Endothelial cell of umbilical vein (primary cell): ENCODE results near the gene RGS8. TPM values are rescaled to one million over a fixed set of nuclear protein-coding genes. Genes with fewer than 3 reads are reported as not detected.

Experiments used
- BruUV-seq: library from RNA; stranded (reverse); fragments of 400-500 nt; replicated peaks from 2 replicates; lab custom pipeline; 2021; lab: Mats Ljungman, UMichigan
- CTCF ChIA-PET: fragments of 300-600, 350-600 bp; sonication (Branson Sonifier 250); formaldehyde crosslinking; loops from one replicate; lab custom pipeline; 2021; ENCODE audit warnings: antibody characterized with exemption, inconsistent platforms; lab: Charles Lee
- POLR2A ChIA-PET: fragments of 300-600, 350-600 bp; sonication (Branson Sonifier 250); formaldehyde crosslinking; loops from one replicate; lab custom pipeline; 2021; ENCODE audit warnings: antibody characterized with exemption, inconsistent platforms; lab: Charles Lee
- DNase-seq: peaks from one replicate; pipeline ENCODE4 v3.0.0-alpha.2; 2011; ENCODE audit warnings: low read depth, low spot score
- FAIRE-seq: peaks from 2 replicates; lab custom pipeline; 2011; peaks lifted over from hg19 to GRCh38; lab: Jason Lieb, UNC
- H2AFZ ChIP-seq: 2 replicates; pipeline ENCODE4 v1.6.0; 2012; ENCODE audit warnings: low read depth, low read length, control low read depth, inconsistent platforms
- H3K27ac ChIP-seq: 2 replicates; pipeline ENCODE4 v1.5.1; 2011; ENCODE audit warnings: low read depth, mild to moderate bottlenecking, control low read depth, low read length, moderate library complexity; ENCODE audit not compliant: insufficient read depth
- H3K27me3 ChIP-seq, 2 experiments: 2 replicates each; pipeline versions ENCODE4 v1.6.0 to v1.6.1; 2011; ENCODE audit warnings: low read length in 2 of 2, mixed read lengths in 1 of 2; ENCODE audit not compliant: control insufficient read depth in 2 of 2, insufficient read depth in 2 of 2
- H3K36me3 ChIP-seq, 2 experiments: 2 replicates in 1 of 2; 3 replicates in 1 of 2; pipeline ENCODE4 v1.5.1; 2011; ENCODE audit warnings: low read length in 2 of 2, mild to moderate bottlenecking in 1 of 2, moderate library complexity in 1 of 2; ENCODE audit not compliant: control insufficient read depth in 2 of 2, insufficient read depth in 2 of 2; ENCODE audit errors: extremely low read depth in 1 of 2
- H3K4me1 ChIP-seq: 3 replicates; pipeline ENCODE4 v1.5.1; 2011; ENCODE audit warnings: mild to moderate bottlenecking, low read length; ENCODE audit not compliant: control insufficient read depth, insufficient read depth; ENCODE audit errors: extremely low read depth
- H3K4me2 ChIP-seq: 2 replicates; pipeline ENCODE4 v1.6.1; 2011; ENCODE audit warnings: low read length, control low read depth, mixed read lengths; ENCODE audit not compliant: insufficient read depth
- H3K4me3 ChIP-seq, 3 experiments: fragments of 200-600 bp in 1 of 3; sonication (generic), shearing (Covaris generic) in 1 of 3; replicated peaks in 1 of 3; 2 replicates each; pipeline ENCODE4 v1.5.1; 2011 to 2016; ENCODE audit warnings: control low read depth in 3 of 3, low read length in 3 of 3, mild to moderate bottlenecking in 2 of 3, inconsistent platforms in 1 of 3, low read depth in 1 of 3, moderate library complexity in 1 of 3; ENCODE audit not compliant: insufficient read depth in 1 of 3
- H3K79me2 ChIP-seq: 2 replicates; pipeline ENCODE4 v1.6.0; 2012; ENCODE audit warnings: low read length, inconsistent platforms; ENCODE audit not compliant: control insufficient read depth, insufficient read depth
- H3K9ac ChIP-seq: replicated peaks from 2 replicates; pipeline ENCODE3; 2011; ENCODE audit warnings: low read length, control low read depth; ENCODE audit not compliant: insufficient read depth; ENCODE audit errors: extremely low read depth
- H3K9me1 ChIP-seq: replicated peaks from 3 replicates; pipeline ENCODE4 v1.6.0; 2011; ENCODE audit warnings: mild to moderate bottlenecking, low read length; ENCODE audit not compliant: control insufficient read depth, insufficient read depth; ENCODE audit errors: extremely low read depth
- H3K9me3 ChIP-seq: replicated peaks from 2 replicates; pipeline ENCODE4 v1.5.1; 2012; ENCODE audit warnings: low read length, inconsistent platforms; ENCODE audit not compliant: control insufficient read depth, insufficient read depth
- H4K20me1 ChIP-seq: replicated peaks from 2 replicates; pipeline ENCODE3; 2011; ENCODE audit warnings: mild to moderate bottlenecking, low read length; ENCODE audit not compliant: control insufficient read depth, insufficient read depth; ENCODE audit errors: extremely low read depth
- EZH2 ChIP-seq: IDR thresholded peaks from 2 replicates; pipeline ENCODE4 v1.6.1; 2012; ENCODE audit warnings: borderline replicate concordance, low read depth, mild to moderate bottlenecking, moderate library complexity, low read length, inconsistent platforms; ENCODE audit not compliant: severe bottlenecking
- FOS ChIP-seq: IDR thresholded peaks from 2 replicates; pipeline ENCODE4 v1.6.1; 2011; ENCODE audit warnings: mild to moderate bottlenecking, low read length, moderate library complexity, borderline replicate concordance; ENCODE audit not compliant: insufficient read depth
- GATA2 ChIP-seq: IDR thresholded peaks from 2 replicates; pipeline ENCODE4 v1.7.0; 2011; ENCODE audit warnings: low read depth, mild to moderate bottlenecking, moderate library complexity, mixed read lengths, low read length; ENCODE audit not compliant: insufficient read length, insufficient read depth
- JUN ChIP-seq: IDR thresholded peaks from 2 replicates; pipeline ENCODE4 v1.6.1; 2011; ENCODE audit warnings: borderline replicate concordance, low read depth; ENCODE audit not compliant: insufficient read length, insufficient read depth
- MYC ChIP-seq: IDR thresholded peaks from one replicate; pipeline ENCODE4 v1.6.1; 2011; ENCODE audit warnings: mild to moderate bottlenecking, low read depth, low read length
- POLR2A ChIP-seq: IDR thresholded peaks from 2 replicates; pipeline ENCODE4 v1.6.1; 2012; ENCODE audit warnings: low read depth, mild to moderate bottlenecking, control low read depth, low read length
- POLR2AphosphoS5 ChIP-seq: IDR thresholded peaks from 2 replicates; pipeline ENCODE4 v1.6.1; 2012; ENCODE audit warnings: low read depth, mild to moderate bottlenecking, control low read depth, low read length, moderate library complexity; ENCODE audit not compliant: insufficient read depth
- dilution Hi-C: fragments of 300-500 bp; cut with MboI; formaldehyde crosslinking; loops from one replicate; pipeline ENCODE4 v1.15.0; 2019; ENCODE audit warnings: low sequenced_read_pairs; ENCODE audit not compliant: extremely low pct_ligation_motif_present
- intact Hi-C: fragments of 100-400 bp; cut with micrococcal nuclease; formaldehyde crosslinking; loops from one replicate; pipeline ENCODE4 v1.10.0; 2022
- polyA plus RNA-seq, 4 experiments: library from polyadenylated mRNA; depleted of rRNA in 3 of 4; stranded (reverse) in 3 of 4; unstranded in 1 of 4; fragments of >200 nt; gene quantifications; 2 replicates each; pipeline versions ENCODE4 v1.2.1 to v1.2.3, GENCODE V29; 2011 to 2012; ENCODE audit warnings: missing spikeins in 1 of 4
- total RNA-seq: library from RNA; stranded (reverse); gene quantifications from 2 replicates; pipeline ENCODE4 v1.2.3, GENCODE V29; 2021
- TF ChIP-seq, protein P1 (sequence below), 2 donors: IDR thresholded peaks; 1 replicate in 1 of 2; 2 replicates in 1 of 2; pipeline ENCODE4 v1.5.1; 2011; ENCODE audit warnings: low read length in 2 of 2, mild to moderate bottlenecking in 2 of 2, moderate library complexity in 2 of 2, control low read depth in 1 of 2, inconsistent platforms in 1 of 2, low read depth in 1 of 2; ENCODE audit not compliant: insufficient read depth in 1 of 2; ENCODE audit errors: extremely low read depth in 1 of 2
- TF ChIP-seq, protein P2 (sequence below): IDR thresholded peaks from 2 replicates; pipeline ENCODE4 v1.6.1; 2011; ENCODE audit not compliant: insufficient read depth, insufficient read length

RGS8 gene
- total and polyA plus RNA-seq, 2 donors (not counting 3 experiments of a cell fraction or from before 2014, with no cell fraction given) = not detected

DNA sequence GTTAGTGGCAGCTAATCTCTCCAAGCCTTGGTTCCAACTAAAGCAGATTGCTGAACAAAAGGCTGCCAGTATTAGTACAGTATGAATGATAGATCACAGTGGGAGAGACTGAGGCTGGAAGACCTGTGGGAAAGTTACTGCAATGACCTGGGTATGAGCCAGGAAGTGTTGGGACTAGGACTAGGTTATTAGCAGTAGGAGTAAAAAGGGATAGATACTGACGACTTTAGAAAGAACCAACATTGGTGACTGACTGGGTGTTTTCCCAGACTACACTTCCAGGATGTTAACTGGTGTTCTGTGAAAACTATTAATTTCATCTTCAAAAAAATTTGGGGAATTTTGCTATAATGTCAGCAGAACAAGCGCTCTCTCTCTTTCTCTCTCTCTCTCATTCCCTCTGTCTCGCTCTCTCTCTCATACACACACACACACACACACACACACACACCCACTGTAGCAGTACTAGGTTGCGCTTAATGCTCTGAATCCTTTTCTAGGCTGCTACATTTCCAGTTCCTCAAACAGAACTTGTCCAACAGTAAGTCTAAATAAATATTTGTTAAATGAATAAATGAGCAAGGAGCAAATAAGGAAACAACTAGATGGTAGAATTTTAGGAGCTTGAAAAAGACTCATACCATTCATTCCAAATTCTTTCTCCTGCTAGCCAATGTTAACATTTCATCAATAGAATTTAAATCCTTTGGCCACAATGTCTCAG is 47.6 kb upstream of the RGS8 start:
- intact Hi-C loops (no loop called here), dilution Hi-C loops (no loop called here)
- no peak overlapping the region for H3K4me2 ChIP-seq
- H3K27ac ChIP-seq = no peak overlapping the region
- FAIRE-seq (no peak), DNase-seq (no peak)
- no peaks in the 10 kb centered on the region for H3K9me1 ChIP-seq
- no peak overlapping the region for H3K4me3 ChIP-seq
- H3K4me1 ChIP-seq = no peaks in the 10 kb centered on the region
- CTCF ChIA-PET = interaction anchor here (1.1 kb wide), 1 partner anchor 131 kb away, joined by 7 read pairs; no protein-coding TSS in a partner anchor
- no peaks in the 10 kb centered on the region for H3K9me3 ChIP-seq
- no peak overlapping the region for H2AFZ ChIP-seq
- POLR2A ChIA-PET = no interaction called here
- no peak overlapping the region for H3K9ac ChIP-seq
- no TSS peak for BruUV-seq
- TF ChIP-seq, protein P1, sequence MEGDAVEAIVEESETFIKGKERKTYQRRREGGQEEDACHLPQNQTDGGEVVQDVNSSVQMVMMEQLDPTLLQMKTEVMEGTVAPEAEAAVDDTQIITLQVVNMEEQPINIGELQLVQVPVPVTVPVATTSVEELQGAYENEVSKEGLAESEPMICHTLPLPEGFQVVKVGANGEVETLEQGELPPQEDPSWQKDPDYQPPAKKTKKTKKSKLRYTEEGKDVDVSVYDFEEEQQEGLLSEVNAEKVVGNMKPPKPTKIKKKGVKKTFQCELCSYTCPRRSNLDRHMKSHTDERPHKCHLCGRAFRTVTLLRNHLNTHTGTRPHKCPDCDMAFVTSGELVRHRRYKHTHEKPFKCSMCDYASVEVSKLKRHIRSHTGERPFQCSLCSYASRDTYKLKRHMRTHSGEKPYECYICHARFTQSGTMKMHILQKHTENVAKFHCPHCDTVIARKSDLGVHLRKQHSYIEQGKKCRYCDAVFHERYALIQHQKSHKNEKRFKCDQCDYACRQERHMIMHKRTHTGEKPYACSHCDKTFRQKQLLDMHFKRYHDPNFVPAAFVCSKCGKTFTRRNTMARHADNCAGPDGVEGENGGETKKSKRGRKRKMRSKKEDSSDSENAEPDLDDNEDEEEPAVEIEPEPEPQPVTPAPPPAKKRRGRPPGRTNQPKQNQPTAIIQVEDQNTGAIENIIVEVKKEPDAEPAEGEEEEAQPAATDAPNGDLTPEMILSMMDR (IDR thresholded peaks at IDR 0.05; ENCODE audit: extremely low read depth in 1 of 2, insufficient read depth in 1 of 2, low read depth in 1 of 2, low read length in 2 of 2) = no peak
- TF ChIP-seq, protein P2, sequence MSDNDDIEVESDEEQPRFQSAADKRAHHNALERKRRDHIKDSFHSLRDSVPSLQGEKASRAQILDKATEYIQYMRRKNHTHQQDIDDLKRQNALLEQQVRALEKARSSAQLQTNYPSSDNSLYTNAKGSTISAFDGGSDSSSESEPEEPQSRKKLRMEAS = no peak
- TF ChIP-seq EZH2 (no peak), MYC (no peak), POLR2A (no peak), FOS (no peak), GATA2 (no peak), JUN (no peak), POLR2AphosphoS5 (no peak)
- H3K36me3 ChIP-seq = no peaks in the 10 kb centered on the region
- no peaks in the 10 kb centered on the region for H3K79me2 ChIP-seq
- H4K20me1 ChIP-seq = no peaks in the 10 kb centered on the region
- peaks cover 0 to 7% of the 10 kb centered on the region in 2 experiments for H3K27me3 ChIP-seq
